ENCODE data around the gene TTLL13. TPM values are rescaled to one million over a fixed set of nuclear protein-coding genes. Genes with fewer than 3 reads are reported as not detected.

TTLL13 gene
- total and polyA plus RNA-seq, 2 of the 8 experiments (the other 6 are each of a cell fraction or from before 2014, with no cell fraction given), result 0.03 TPM; not detected in 1

GRCh38 chr15:90201130-90201943 lies 48.0 kb upstream of the TTLL13 start, which contains the start of gene SEMA4B:
SEMA4B (plus strand) TSS chr15:90201330; CDS start chr15:90201579, 249 bp downstream.
- peak within 1 kb of the TSS; percentile 82 for H2BK120ac ChIP-seq (replicated peaks; ENCODE audit: low read depth, low read length)
- peaks cover 0 to 2% (median 0%) of the 10 kb centered on the region in 4 experiments; a peak in 4 of 8 replicates for H3K36me3 ChIP-seq (ENCODE audit: control insufficient read depth in 2 of 4, insufficient read depth in 4 of 4, low read length in 3 of 4)
- H3K23ac ChIP-seq (ENCODE audit: insufficient read length), result peak within 1 kb of the TSS; percentile 71
- H3K27me3 ChIP-seq (replicated peaks in 1 of 4; ENCODE audit: control insufficient read depth in 3 of 4, extremely low read depth in 1 of 4, insufficient read depth in 3 of 4, low read length in 3 of 4), result no peaks in the 10 kb centered on the region
- H4K91ac ChIP-seq (replicated peaks; ENCODE audit: insufficient read length, low read length), result peak within 1 kb of the TSS; percentile 92
- peaks cover 0 to 21% (median 7%) of the 10 kb centered on the region in 4 experiments; a peak in 5 of 7 replicates for H3K4me1 ChIP-seq (replicated peaks in 1 of 4; ENCODE audit: control insufficient read depth in 3 of 4, insufficient read depth in 4 of 4, low read length in 3 of 4)
- POLR2A ChIA-PET (ENCODE audit: partially characterized antibody), result interaction anchor here (0.7 to 3.3 kb wide), 19 partner anchors 9 to 307 kb away, joined by 3 to 25 read pairs (median 4); partner anchors contain the start of genes AP3S2, CIB1, GDPGP1 and IDH2
- H3K27ac ChIP-seq (ENCODE audit: low read depth, low read length), result peak within 1 kb of the TSS; percentile 64; the same call in 1 of the 2 replicates
- H2BK20ac ChIP-seq (ENCODE audit: low read length), result peak within 1 kb of the TSS; percentile 80; the same call in 1 of the 2 replicates
- peak within 1 kb of the TSS; percentile 72; the same call in 1 of the 2 replicates for H2BK15ac ChIP-seq (ENCODE audit: low read length)
- peak within 1 kb of the TSS; percentile 57 for H3K4ac ChIP-seq (replicated peaks; ENCODE audit: insufficient read length, low read depth, low read length)
- H3K4me3 ChIP-seq (ENCODE audit: extremely low read depth in 1 of 4, insufficient read depth in 2 of 4, low read depth in 3 of 4, low read length in 4 of 4), result peak within 1 kb of the TSS; percentile 55 to 95 (median 81)
- H3K9me3 ChIP-seq (ENCODE audit: insufficient read depth in 2 of 2, low read depth in 1 of 2, low read length in 1 of 2), result no peaks in the 10 kb centered on the region
- no peak for FAIRE-seq
- peak within 1 kb of the TSS; percentile 80; the same call in 1 of the 2 replicates for H2BK12ac ChIP-seq (ENCODE audit: low read depth, low read length)
- peaks cover 15% of the 10 kb centered on the region for H3K79me1 ChIP-seq (ENCODE audit: low read depth, low read length)
- H4K20me1 ChIP-seq (replicated peaks in 1 of 2; ENCODE audit: control insufficient read depth in 1 of 2, insufficient read depth in 2 of 2, low read length in 2 of 2), result peaks cover 6 to 27% of the 10 kb centered on the region in 2 experiments
- no peak within 1 kb of the TSS for H2AK5ac ChIP-seq (ENCODE audit: low read depth, low read length)
- peaks cover 9 to 41% of the 10 kb centered on the region in 2 experiments for H3K79me2 ChIP-seq (ENCODE audit: control insufficient read depth in 1 of 2, insufficient read depth in 2 of 2, low read length in 2 of 2)
- H3K56ac ChIP-seq (replicated peaks; ENCODE audit: insufficient read length, low read depth, low read length), result peak within 1 kb of the TSS; percentile 87
- H3K4me2 ChIP-seq (ENCODE audit: insufficient read depth in 1 of 2, low read depth in 2 of 2, low read length in 2 of 2), result peak within 1 kb of the TSS; percentile 85 to 86
- peak within 1 kb of the TSS; percentile 91; the same call in 1 of the 2 replicates for H2BK5ac ChIP-seq (ENCODE audit: low read depth, low read length)
- peak within 1 kb of the TSS; percentile 93 for H4K8ac ChIP-seq (ENCODE audit: extremely low read depth, insufficient read depth, low read length)
- peak within 1 kb of the TSS; percentile 83 for H4K5ac ChIP-seq (ENCODE audit: insufficient read length, low read depth, low read length)
- peaks cover 16% of the 10 kb centered on the region for H3K23me2 ChIP-seq (ENCODE audit: low read depth, low read length)
- H3K18ac ChIP-seq (ENCODE audit: extremely low read depth, low read length), result peak within 1 kb of the TSS; percentile 95
- H3K14ac ChIP-seq (ENCODE audit: insufficient read length), result no peak within 1 kb of the TSS
- H2AFZ ChIP-seq (ENCODE audit: low read length), result peak within 1 kb of the TSS; percentile 65; the same call in 1 of the 2 replicates
- CTCF ChIA-PET (ENCODE audit: partially characterized antibody), result interaction anchor here (0.6 to 12.6 kb wide), 15 partner anchors 10 to 1395 kb away, joined by 3 to 182 read pairs (median 3); partner anchors contain the start of genes CIB1, GDPGP1 and IDH2
- H3K9ac ChIP-seq (replicated peaks in 1 of 4; ENCODE audit: extremely low read depth in 1 of 4, low read depth in 3 of 4, low read length in 3 of 4), result peak within 1 kb of the TSS; percentile 55 to 85 (median 62)
- 3% methylated on average over 17 of the region's 88 CpGs; no CpG with 5 or more reads in 1 of the 2 experiments for WGBS, 2 experiments (ENCODE audit: extremely low coverage in 1 of 2, insufficient coverage in 1 of 2, insufficient read length in 1 of 2, insufficient replicate concordance in 2 of 2, low coverage in 1 of 2, low lambda C conversion rate in 2 of 2, missing lambda C conversion rate in 1 of 2)
- peak in 1 of 2 experiments; percentile 90 for DNase-seq (ENCODE audit: low read depth in 1 of 2, low spot score in 2 of 2)
- TF ChIP-seq CTCF (IDR thresholded peaks at IDR 0.05; ENCODE audit: control extremely low read depth in 1 of 3, insufficient read depth in 1 of 3, low read depth in 1 of 3, low read length in 3 of 3) (no peak), CTBP2 (IDR thresholded peaks at IDR 0.05; ENCODE audit: borderline replicate concordance, insufficient read depth, insufficient read length, low read length) (no peak), PHF8 (conservative IDR thresholded peaks at IDR 0.05; ENCODE audit: low read depth, low read length) (peak; percentile 70), SIX5 (IDR thresholded peaks at IDR 0.05; ENCODE audit: low read depth, low read length) (no peak), SIN3A (conservative IDR thresholded peaks at IDR 0.05 in 1 of 2, IDR thresholded peaks at IDR 0.05 in 1 of 2; ENCODE audit: low read depth in 1 of 2, low read length in 2 of 2) (no peak; a peak in 1 of 4 replicates), TAF1 (IDR thresholded peaks at IDR 0.05; ENCODE audit: low read depth, low read length) (0 out of 2 replicates have a peak, but pooled peaks have one; percentile 10), BRCA1 (IDR thresholded peaks at IDR 0.05; ENCODE audit: low read depth, low read length) (no peak)
